GM06990 (cell line): ENCODE measurements around the gene CHRNG.

Experiments
- DNase-seq: peaks from one replicate; pipeline ENCODE4 v3.0.0-alpha.2; 2011; ENCODE audit not compliant: insufficient read length; ENCODE audit errors: extremely low read depth
- H3K27me3 ChIP-seq: replicated peaks from 2 replicates; pipeline ENCODE4 v1.6.0; 2011; ENCODE audit warnings: low read length; ENCODE audit not compliant: control insufficient read depth, insufficient read depth
- H3K36me3 ChIP-seq: 2 replicates; pipeline ENCODE4 v1.5.1; 2011; ENCODE audit warnings: low read length; ENCODE audit not compliant: control insufficient read depth, insufficient read depth
- H3K4me3 ChIP-seq: replicated peaks from 2 replicates; pipeline ENCODE4 v1.5.1; 2011; ENCODE audit warnings: low read depth, mild to moderate bottlenecking, control low read depth, low read length
- CTCF ChIP-seq: IDR thresholded peaks from 2 replicates; pipeline ENCODE4 v1.5.1; 2011; ENCODE audit warnings: low read length, control low read depth, mild to moderate bottlenecking, inconsistent platforms; ENCODE audit not compliant: insufficient read depth, poor library complexity, severe bottlenecking

CHRNG gene

GRCh38 chr2:232541961-232542714, 2.6 kb downstream of the CHRNG start:
- no peak for DNase-seq
- H3K4me3 ChIP-seq, result no peak overlapping the region
- TF ChIP-seq CTCF, result no peak
- H3K36me3 ChIP-seq, result peaks cover 12% of the 10 kb centered on the region
- H3K27me3 ChIP-seq, result no peaks in the 10 kb centered on the region

GRCh38 chr2:232542715-232543467, 3.4 kb downstream of the CHRNG start:
- H3K27me3 ChIP-seq, result no peaks in the 10 kb centered on the region
- H3K4me3 ChIP-seq, result no peak overlapping the region
- no peak for TF ChIP-seq CTCF
- peaks cover 12% of the 10 kb centered on the region for H3K36me3 ChIP-seq
- no peak for DNase-seq

DNA sequence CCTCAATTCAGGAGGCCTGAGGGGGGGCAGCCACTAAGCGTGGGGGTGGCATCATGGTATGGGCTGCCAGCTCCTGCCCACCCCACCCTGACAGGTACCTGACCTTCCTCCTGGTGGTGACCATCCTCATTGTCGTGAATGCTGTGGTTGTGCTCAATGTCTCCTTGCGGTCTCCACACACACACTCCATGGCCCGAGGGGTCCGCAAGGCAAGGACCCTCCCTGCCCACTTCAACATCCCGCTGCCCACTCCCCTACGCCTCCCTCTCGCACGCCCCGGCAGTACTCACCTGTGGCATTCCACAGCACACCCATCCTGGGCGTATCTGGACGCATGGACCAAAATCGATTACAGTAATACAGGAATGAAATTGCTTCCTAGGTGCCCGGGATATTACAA, 4.0 kb downstream of the CHRNG start:
- no peak overlapping the region for H3K4me3 ChIP-seq
- no peak for DNase-seq
- H3K36me3 ChIP-seq, result peaks cover 12% of the 10 kb centered on the region
- no peak for TF ChIP-seq CTCF
- no peaks in the 10 kb centered on the region for H3K27me3 ChIP-seq

DNA sequence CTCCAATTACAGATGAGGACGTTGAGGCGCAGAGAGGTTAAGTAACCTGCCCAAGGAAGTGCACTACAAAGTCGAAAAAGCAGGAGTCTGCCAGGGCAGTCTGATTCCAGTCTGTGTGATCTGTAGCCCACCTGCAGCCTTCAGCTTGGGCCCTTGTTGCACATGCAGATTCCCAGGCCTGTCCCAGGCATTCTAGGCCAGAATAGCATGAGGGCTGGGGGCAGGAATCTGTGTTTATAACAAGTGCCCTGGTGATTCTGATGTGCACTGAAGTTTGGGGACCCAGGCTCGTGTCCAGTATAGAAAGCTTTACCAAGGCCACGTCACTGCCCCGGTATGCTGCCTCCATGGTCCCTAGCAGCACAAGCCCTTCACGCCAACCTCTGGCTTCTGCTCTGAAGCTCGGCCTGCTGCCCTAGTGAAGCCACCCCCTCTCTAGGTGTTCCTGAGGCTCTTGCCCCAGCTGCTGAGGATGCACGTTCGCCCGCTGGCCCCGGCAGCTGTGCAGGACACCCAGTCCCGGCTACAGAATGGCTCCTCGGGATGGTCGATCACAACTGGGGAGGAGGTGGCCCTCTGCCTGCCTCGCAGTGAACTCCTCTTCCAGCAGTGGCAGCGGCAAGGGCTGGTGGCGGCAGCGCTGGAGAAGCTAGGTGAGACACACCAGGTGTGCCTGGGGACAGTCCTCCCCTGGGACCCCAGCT, 4.6 kb downstream of the CHRNG start:
- Histone ChIP-seq H3K4me3 (no peak overlapping the region), H3K27me3 (no peaks in the 10 kb centered on the region), H3K36me3 (peaks cover 12% of the 10 kb centered on the region)
- DNase-seq, result no peak
- no peak for TF ChIP-seq CTCF

DNA sequence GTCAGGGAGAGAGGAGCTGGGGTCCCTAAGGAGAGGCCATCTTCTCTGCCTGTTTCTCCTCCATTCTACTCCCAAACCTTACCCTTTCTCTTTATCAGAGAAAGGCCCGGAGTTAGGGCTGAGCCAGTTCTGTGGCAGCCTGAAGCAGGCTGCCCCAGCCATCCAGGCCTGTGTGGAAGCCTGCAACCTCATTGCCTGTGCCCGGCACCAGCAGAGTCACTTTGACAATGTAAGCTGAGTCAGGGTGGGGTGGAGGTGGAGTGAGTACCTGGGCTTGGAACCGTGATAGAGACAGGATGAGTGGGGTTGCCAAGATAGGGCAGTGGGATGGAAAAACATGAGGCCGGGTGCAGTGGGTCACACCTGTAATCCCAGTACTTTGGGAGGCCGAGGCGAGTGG, 5.2 kb downstream of the CHRNG start:
- H3K4me3 ChIP-seq, result no peak overlapping the region

More for the DNA sequence above, 5.2 kb downstream of the CHRNG start:
- peaks cover 12% of the 10 kb centered on the region for H3K36me3 ChIP-seq
- no peak for DNase-seq
- no peaks in the 10 kb centered on the region for H3K27me3 ChIP-seq
- no peak for TF ChIP-seq CTCF
